ENCODE measurements around the gene IFITM10. TPM values are rescaled to one million over a fixed set of nuclear protein-coding genes. Genes with fewer than 3 reads are reported as not detected.

IFITM10 gene
- total and polyA plus RNA-seq, 2 experiments from 2014 or later = 0.41 to 1.6 TPM

GRCh38 chr11:1719781-1720180 is 30.6 kb downstream of the IFITM10 start:
- Histone ChIP-seq H3K27ac (no peak overlapping the region), H3K4me3 (no peak overlapping the region), H2AFZ (no peak overlapping the region), H3K79me2 (ENCODE audit: insufficient read depth) (no peaks in the 10 kb centered on the region), H3K27me3 (replicated peaks; ENCODE audit: insufficient read depth) (peaks cover 49% of the 10 kb centered on the region), H3K9ac (no peak overlapping the region), H3K4me1 (ENCODE audit: insufficient read depth) (no peaks in the 10 kb centered on the region), H3F3A (ENCODE audit: insufficient read depth) (no peaks in the 10 kb centered on the region), H3K4me2 (ENCODE audit: unreplicated experiment) (no peak overlapping the region), H4K20me1 (ENCODE audit: insufficient read depth) (no peaks in the 10 kb centered on the region), H3K36me3 (ENCODE audit: low read depth) (no peaks in the 10 kb centered on the region), H3K9me3 (ENCODE audit: low read depth) (no peaks in the 10 kb centered on the region), H3K9me2 (ENCODE audit: insufficient read depth) (no peaks in the 10 kb centered on the region)
- DNase-seq = no peak
- TF ChIP-seq EZH2phosphoT487 (IDR thresholded peaks at IDR 0.05; ENCODE audit: insufficient read depth, low read depth) (no peak), EZH2 (IDR thresholded peaks at IDR 0.05; ENCODE audit: insufficient read depth, poor library complexity, severe bottlenecking) (no peak)
- 39 to 46% methylated on average over 8 of the region's 8 CpGs for WGBS, 2 experiments (ENCODE audit: low coverage in 1 of 2, low lambda C conversion rate in 2 of 2, missing lambda C conversion rate in 2 of 2)
- in situ Hi-C loops (cut with MboI) = loop anchor here (25.0 kb wide), 1 partner anchor 443 kb away; the partner anchor contains the start of genes INS and TH

GRCh38 chr11:1718326-1718725 is 32.1 kb downstream of the IFITM10 start:
- in situ Hi-C loops (cut with MboI) = loop anchor here (25.0 kb wide), 1 partner anchor 444 kb away; the partner anchor contains the start of genes INS and TH
- Histone ChIP-seq H3K9me3 (ENCODE audit: low read depth) (no peaks in the 10 kb centered on the region), H3K27ac (no peak overlapping the region), H2AFZ (no peak overlapping the region), H3F3A (ENCODE audit: insufficient read depth) (no peaks in the 10 kb centered on the region), H3K4me2 (ENCODE audit: unreplicated experiment) (no peak overlapping the region), H3K9ac (no peak overlapping the region), H3K4me3 (no peak overlapping the region), H3K4me1 (ENCODE audit: insufficient read depth) (no peaks in the 10 kb centered on the region), H4K20me1 (ENCODE audit: insufficient read depth) (no peaks in the 10 kb centered on the region), H3K9me2 (ENCODE audit: insufficient read depth) (no peaks in the 10 kb centered on the region), H3K79me2 (ENCODE audit: insufficient read depth) (no peaks in the 10 kb centered on the region), H3K36me3 (ENCODE audit: low read depth) (no peaks in the 10 kb centered on the region), H3K27me3 (replicated peaks; ENCODE audit: insufficient read depth) (peaks cover 43% of the 10 kb centered on the region)
- TF ChIP-seq EZH2phosphoT487 (IDR thresholded peaks at IDR 0.05; ENCODE audit: insufficient read depth, low read depth) (no peak), EZH2 (IDR thresholded peaks at IDR 0.05; ENCODE audit: insufficient read depth, poor library complexity, severe bottlenecking) (no peak)
- DNase-seq = no peak
- 76 to 87% methylated on average over 15 of the region's 15 CpGs for WGBS, 2 experiments (ENCODE audit: low coverage in 1 of 2, low lambda C conversion rate in 2 of 2, missing lambda C conversion rate in 2 of 2)

GRCh38 chr11:1717745-1718144 is 32.6 kb downstream of the IFITM10 start:
- H4K20me1 ChIP-seq (ENCODE audit: insufficient read depth) = no peaks in the 10 kb centered on the region
- no peak overlapping the region for H3K9ac ChIP-seq
- H3K36me3 ChIP-seq (ENCODE audit: low read depth) = no peaks in the 10 kb centered on the region
- no peak overlapping the region for H3K4me2 ChIP-seq (ENCODE audit: unreplicated experiment)
- no peaks in the 10 kb centered on the region for H3F3A ChIP-seq (ENCODE audit: insufficient read depth)
- no peak overlapping the region for H2AFZ ChIP-seq
- WGBS, 2 experiments (ENCODE audit: low coverage in 1 of 2, low lambda C conversion rate in 2 of 2, missing lambda C conversion rate in 2 of 2) = 27 to 40% methylated on average over 8 of the region's 8 CpGs
- no peaks in the 10 kb centered on the region for H3K4me1 ChIP-seq (ENCODE audit: insufficient read depth)
- no peak overlapping the region for H3K4me3 ChIP-seq
- H3K27me3 ChIP-seq (replicated peaks; ENCODE audit: insufficient read depth) = peaks cover 41% of the 10 kb centered on the region
- TF ChIP-seq EZH2phosphoT487 (IDR thresholded peaks at IDR 0.05; ENCODE audit: insufficient read depth, low read depth) = no peak
- no peak for TF ChIP-seq EZH2 (IDR thresholded peaks at IDR 0.05; ENCODE audit: insufficient read depth, poor library complexity, severe bottlenecking)
- in situ Hi-C loops (cut with MboI) = loop anchor here (25.0 kb wide), 1 partner anchor 445 kb away; the partner anchor contains the start of genes INS and TH
- H3K27ac ChIP-seq = no peak overlapping the region
- H3K9me2 ChIP-seq (ENCODE audit: insufficient read depth) = no peaks in the 10 kb centered on the region
- H3K9me3 ChIP-seq (ENCODE audit: low read depth) = no peaks in the 10 kb centered on the region
- H3K79me2 ChIP-seq (ENCODE audit: insufficient read depth) = no peaks in the 10 kb centered on the region
- DNase-seq = no peak

GRCh38 chr11:1714908-1715885 is 35.2 kb downstream of the IFITM10 start:
- Histone ChIP-seq H3K4me2 (ENCODE audit: unreplicated experiment) (no peak overlapping the region), H3K27ac (no peak overlapping the region), H3K9me3 (ENCODE audit: low read depth) (no peaks in the 10 kb centered on the region), H3K36me3 (ENCODE audit: low read depth) (no peaks in the 10 kb centered on the region), H3K4me3 (no peak overlapping the region), H3K27me3 (replicated peaks; ENCODE audit: insufficient read depth) (peaks cover 50% of the 10 kb centered on the region), H3K9ac (no peak overlapping the region), H3K4me1 (ENCODE audit: insufficient read depth) (no peaks in the 10 kb centered on the region), H3K9me2 (ENCODE audit: insufficient read depth) (no peaks in the 10 kb centered on the region), H4K20me1 (ENCODE audit: insufficient read depth) (no peaks in the 10 kb centered on the region), H2AFZ (no peak overlapping the region), H3K79me2 (ENCODE audit: insufficient read depth) (no peaks in the 10 kb centered on the region), H3F3A (ENCODE audit: insufficient read depth) (no peaks in the 10 kb centered on the region)
- TF ChIP-seq EZH2phosphoT487 (IDR thresholded peaks at IDR 0.05; ENCODE audit: insufficient read depth, low read depth) = no peak
- TF ChIP-seq EZH2 (IDR thresholded peaks at IDR 0.05; ENCODE audit: insufficient read depth, poor library complexity, severe bottlenecking) = no peak
- no peak for DNase-seq
- in situ Hi-C loops (cut with MboI) = loop anchor here (25.0 kb wide), 1 partner anchor 447 kb away; the partner anchor contains the start of genes INS and TH
- 62 to 67% methylated on average over 24 of the region's 24 CpGs for WGBS, 2 experiments (ENCODE audit: low coverage in 1 of 2, low lambda C conversion rate in 2 of 2, missing lambda C conversion rate in 2 of 2)

Measured in GM23248 (cell line).